Measurements from ENCODE around the gene TFEB. TPM values are rescaled to one million over a fixed set of nuclear protein-coding genes. Genes with fewer than 3 reads are reported as not detected.

TFEB gene
- total and polyA plus RNA-seq, 2 donors (not counting 3 experiments of a cell fraction or from before 2014, with no cell fraction given) = 4.9 to 6.6 TPM

DNA sequence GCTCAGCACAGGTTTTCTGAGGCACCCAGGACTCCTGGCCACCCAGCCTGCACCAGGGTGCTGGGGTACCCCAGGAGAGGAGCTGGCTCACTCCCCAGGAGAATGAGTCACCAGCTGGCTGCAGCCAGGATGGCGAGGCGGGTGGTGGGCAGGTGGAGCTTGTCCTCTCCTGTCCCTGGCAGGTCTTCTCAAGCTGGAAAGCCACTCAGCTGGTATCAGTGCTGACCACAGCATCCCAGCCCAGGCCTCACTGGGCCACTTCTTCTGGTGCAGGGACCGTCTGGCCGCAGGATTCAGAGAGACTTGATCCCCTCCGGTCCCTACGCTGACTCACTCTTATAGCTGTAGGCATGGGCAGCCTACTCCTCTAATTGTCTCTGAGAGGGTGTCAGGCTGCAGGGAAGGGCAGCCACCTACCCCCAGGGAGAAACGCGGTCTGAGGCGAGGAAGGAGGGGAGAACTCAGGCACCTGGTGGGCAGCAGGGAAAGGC is 22.2 kb downstream of the TFEB start:
- Histone ChIP-seq H4K20me1 (replicated peaks; ENCODE audit: control insufficient read depth, extremely low read depth, insufficient read depth, low read length) (no peaks in the 10 kb centered on the region), H3K9ac (replicated peaks; ENCODE audit: extremely low read depth, insufficient read depth, low read length) (no peak overlapping the region), H3K4me3 (replicated peaks in 1 of 3; ENCODE audit: insufficient read depth in 1 of 3, low read depth in 1 of 3, low read length in 3 of 3) (no peak overlapping the region), H3K4me2 (ENCODE audit: insufficient read depth, low read length) (no peak overlapping the region), H2AFZ (ENCODE audit: low read depth, low read length) (no peak overlapping the region), H3K27me3 (ENCODE audit: control insufficient read depth in 2 of 2, insufficient read depth in 2 of 2, low read length in 2 of 2) (no peaks in the 10 kb centered on the region), H3K9me3 (replicated peaks; ENCODE audit: control insufficient read depth, insufficient read depth, low read length) (no peaks in the 10 kb centered on the region), H3K79me2 (ENCODE audit: control insufficient read depth, insufficient read depth, low read length) (no peaks in the 10 kb centered on the region), H3K27ac (ENCODE audit: insufficient read depth, low read depth, low read length) (no peak overlapping the region), H3K36me3 (ENCODE audit: control insufficient read depth in 2 of 2, extremely low read depth in 1 of 2, insufficient read depth in 2 of 2, low read length in 2 of 2) (no peaks in the 10 kb centered on the region), H3K4me1 (ENCODE audit: control insufficient read depth, extremely low read depth, insufficient read depth, low read length) (no peaks in the 10 kb centered on the region), H3K9me1 (replicated peaks; ENCODE audit: control insufficient read depth, extremely low read depth, insufficient read depth, low read length) (no peaks in the 10 kb centered on the region)
- intact Hi-C loops (cut with micrococcal nuclease) = no loop called here
- ChIA-PET CTCF (no interaction called here), POLR2A (no interaction called here)
- dilution Hi-C loops (cut with MboI; ENCODE audit: extremely low pct_ligation_motif_present, low sequenced_read_pairs) = no loop called here
- DNase-seq (ENCODE audit: low read depth, low spot score) (no peak), FAIRE-seq (no peak)
- no TSS peak for BruUV-seq (replicated peaks)
- TF ChIP-seq FOS (IDR thresholded peaks at IDR 0.05; ENCODE audit: borderline replicate concordance, insufficient read depth, low read length) = no peak
- TF ChIP-seq JUN (IDR thresholded peaks at IDR 0.05; ENCODE audit: borderline replicate concordance, insufficient read depth, insufficient read length, low read depth) = no peak
- TF ChIP-seq POLR2AphosphoS5 (IDR thresholded peaks at IDR 0.05; ENCODE audit: insufficient read depth, low read depth, low read length) = no peak
- TF ChIP-seq EZH2 (IDR thresholded peaks at IDR 0.05; ENCODE audit: borderline replicate concordance, low read depth, low read length, severe bottlenecking) = no peak

DNA sequence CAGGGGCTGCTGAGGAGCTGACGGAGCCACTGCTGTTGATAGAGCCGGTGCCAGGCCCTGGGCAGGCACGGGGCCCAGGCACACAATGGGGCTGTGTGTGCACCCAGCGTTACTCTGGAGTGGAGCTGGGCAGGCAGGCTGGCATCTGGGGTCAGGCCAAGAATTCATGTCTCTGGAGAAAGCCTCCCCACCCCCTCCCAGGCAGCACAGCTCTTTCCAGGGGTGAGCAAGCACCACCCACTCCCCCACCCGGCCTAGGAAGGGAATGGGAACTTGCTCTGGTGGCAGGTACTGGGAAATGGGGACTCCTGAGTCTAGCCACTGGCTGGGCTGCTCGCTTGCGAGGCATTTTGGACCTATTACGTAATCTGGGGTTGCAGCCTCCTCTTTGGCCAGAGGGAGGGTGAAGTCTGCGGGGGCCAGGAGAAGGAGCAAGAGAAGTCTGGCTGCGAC is 22.7 kb downstream of the TFEB start:
- Histone ChIP-seq H3K9me1 (replicated peaks; ENCODE audit: control insufficient read depth, extremely low read depth, insufficient read depth, low read length) (no peaks in the 10 kb centered on the region), H3K27me3 (ENCODE audit: control insufficient read depth in 2 of 2, insufficient read depth in 2 of 2, low read length in 2 of 2) (no peaks in the 10 kb centered on the region), H3K9me3 (replicated peaks; ENCODE audit: control insufficient read depth, insufficient read depth, low read length) (no peaks in the 10 kb centered on the region), H3K4me3 (replicated peaks in 1 of 3; ENCODE audit: insufficient read depth in 1 of 3, low read depth in 1 of 3, low read length in 3 of 3) (no peak overlapping the region), H4K20me1 (replicated peaks; ENCODE audit: control insufficient read depth, extremely low read depth, insufficient read depth, low read length) (no peaks in the 10 kb centered on the region), H3K4me1 (ENCODE audit: control insufficient read depth, extremely low read depth, insufficient read depth, low read length) (no peaks in the 10 kb centered on the region), H3K9ac (replicated peaks; ENCODE audit: extremely low read depth, insufficient read depth, low read length) (no peak overlapping the region), H2AFZ (ENCODE audit: low read depth, low read length) (no peak overlapping the region), H3K27ac (ENCODE audit: insufficient read depth, low read depth, low read length) (no peak overlapping the region), H3K4me2 (ENCODE audit: insufficient read depth, low read length) (no peak overlapping the region), H3K36me3 (ENCODE audit: control insufficient read depth in 2 of 2, extremely low read depth in 1 of 2, insufficient read depth in 2 of 2, low read length in 2 of 2) (no peaks in the 10 kb centered on the region), H3K79me2 (ENCODE audit: control insufficient read depth, insufficient read depth, low read length) (no peaks in the 10 kb centered on the region)
- POLR2A ChIA-PET = no interaction called here
- FAIRE-seq (no peak), DNase-seq (ENCODE audit: low read depth, low spot score) (no peak)
- intact Hi-C loops (cut with micrococcal nuclease) = no loop called here
- no TSS peak for BruUV-seq (replicated peaks)
- TF ChIP-seq, protein P1, sequence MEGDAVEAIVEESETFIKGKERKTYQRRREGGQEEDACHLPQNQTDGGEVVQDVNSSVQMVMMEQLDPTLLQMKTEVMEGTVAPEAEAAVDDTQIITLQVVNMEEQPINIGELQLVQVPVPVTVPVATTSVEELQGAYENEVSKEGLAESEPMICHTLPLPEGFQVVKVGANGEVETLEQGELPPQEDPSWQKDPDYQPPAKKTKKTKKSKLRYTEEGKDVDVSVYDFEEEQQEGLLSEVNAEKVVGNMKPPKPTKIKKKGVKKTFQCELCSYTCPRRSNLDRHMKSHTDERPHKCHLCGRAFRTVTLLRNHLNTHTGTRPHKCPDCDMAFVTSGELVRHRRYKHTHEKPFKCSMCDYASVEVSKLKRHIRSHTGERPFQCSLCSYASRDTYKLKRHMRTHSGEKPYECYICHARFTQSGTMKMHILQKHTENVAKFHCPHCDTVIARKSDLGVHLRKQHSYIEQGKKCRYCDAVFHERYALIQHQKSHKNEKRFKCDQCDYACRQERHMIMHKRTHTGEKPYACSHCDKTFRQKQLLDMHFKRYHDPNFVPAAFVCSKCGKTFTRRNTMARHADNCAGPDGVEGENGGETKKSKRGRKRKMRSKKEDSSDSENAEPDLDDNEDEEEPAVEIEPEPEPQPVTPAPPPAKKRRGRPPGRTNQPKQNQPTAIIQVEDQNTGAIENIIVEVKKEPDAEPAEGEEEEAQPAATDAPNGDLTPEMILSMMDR (IDR thresholded peaks at IDR 0.05; ENCODE audit: extremely low read depth in 1 of 2, insufficient read depth in 1 of 2, low read depth in 1 of 2, low read length in 2 of 2) = no peak
- TF ChIP-seq EZH2 (IDR thresholded peaks at IDR 0.05; ENCODE audit: borderline replicate concordance, low read depth, low read length, severe bottlenecking) = no peak
- no peak for TF ChIP-seq GATA2 (IDR thresholded peaks at IDR 0.05; ENCODE audit: insufficient read depth, insufficient read length, low read depth, low read length)
- TF ChIP-seq JUN (IDR thresholded peaks at IDR 0.05; ENCODE audit: borderline replicate concordance, insufficient read depth, insufficient read length, low read depth) = no peak
- TF ChIP-seq MYC (IDR thresholded peaks at IDR 0.05; ENCODE audit: low read depth, low read length) = no peak
- no peak for TF ChIP-seq POLR2A (IDR thresholded peaks at IDR 0.05; ENCODE audit: low read depth, low read length)
- TF ChIP-seq FOS (IDR thresholded peaks at IDR 0.05; ENCODE audit: borderline replicate concordance, insufficient read depth, low read length) = no peak
- TF ChIP-seq, protein P2, sequence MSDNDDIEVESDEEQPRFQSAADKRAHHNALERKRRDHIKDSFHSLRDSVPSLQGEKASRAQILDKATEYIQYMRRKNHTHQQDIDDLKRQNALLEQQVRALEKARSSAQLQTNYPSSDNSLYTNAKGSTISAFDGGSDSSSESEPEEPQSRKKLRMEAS (IDR thresholded peaks at IDR 0.05; ENCODE audit: insufficient read depth, insufficient read length) = no peak
- TF ChIP-seq POLR2AphosphoS5 (IDR thresholded peaks at IDR 0.05; ENCODE audit: insufficient read depth, low read depth, low read length) = no peak
- CTCF ChIA-PET = no interaction called here
- dilution Hi-C loops (cut with MboI; ENCODE audit: extremely low pct_ligation_motif_present, low sequenced_read_pairs) = no loop called here

All from endothelial cell of umbilical vein (primary cell).